ENCODE data around the gene IL17D. TPM values are rescaled to one million over a fixed set of nuclear protein-coding genes. Genes with fewer than 3 reads are reported as not detected.

Gene IL17D
- total and polyA plus RNA-seq, 2 donors (not counting 3 experiments of a cell fraction or from before 2014, with no cell fraction given): 4.0 to 6.1 TPM

DNA sequence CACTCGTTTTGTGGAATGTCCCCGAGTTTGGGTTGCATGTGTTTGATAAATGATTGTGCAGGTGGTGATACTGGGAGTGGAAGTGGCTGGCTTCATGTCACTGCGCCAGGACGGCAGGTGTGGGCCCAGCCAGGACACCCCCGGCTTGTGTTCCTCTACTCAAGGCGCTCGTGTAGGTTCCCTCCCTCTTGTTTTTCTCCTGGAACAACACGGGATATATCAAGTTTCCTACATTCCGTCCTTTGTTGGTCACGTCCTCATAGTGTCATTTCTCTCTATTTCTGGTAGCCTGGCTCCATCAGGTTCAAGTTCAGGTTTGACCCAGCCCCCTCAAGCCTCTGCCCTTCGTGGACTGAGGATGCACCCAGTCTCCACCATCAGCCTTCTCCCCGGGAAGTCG lies 16.3 kb downstream of the IL17D start:
- peaks cover 16% of the 10 kb centered on the region for H3K4me1 ChIP-seq (ENCODE audit: control insufficient read depth, extremely low read depth, insufficient read depth, low read length)
- no peaks in the 10 kb centered on the region for H3K9me3 ChIP-seq (replicated peaks; ENCODE audit: control insufficient read depth, insufficient read depth, low read length)
- H2AFZ ChIP-seq (ENCODE audit: low read depth, low read length): no peak overlapping the region
- BruUV-seq (replicated peaks): no TSS peak
- ChIA-PET CTCF (no interaction called here), POLR2A (no interaction called here)
- DNase-seq (ENCODE audit: low read depth, low spot score): no peak
- intact Hi-C loops (cut with micrococcal nuclease): no loop called here
- no peaks in the 10 kb centered on the region for H3K27me3 ChIP-seq (ENCODE audit: control insufficient read depth in 2 of 2, insufficient read depth in 2 of 2, low read length in 2 of 2)
- no peak overlapping the region for H3K9ac ChIP-seq (replicated peaks; ENCODE audit: extremely low read depth, insufficient read depth, low read length)
- H3K4me3 ChIP-seq (replicated peaks in 1 of 3; ENCODE audit: insufficient read depth in 1 of 3, low read depth in 1 of 3, low read length in 3 of 3): no peak overlapping the region
- no peak overlapping the region for H3K4me2 ChIP-seq (ENCODE audit: insufficient read depth, low read length)
- no peak overlapping the region for H3K27ac ChIP-seq (ENCODE audit: insufficient read depth, low read depth, low read length)
- TF ChIP-seq POLR2AphosphoS5 (IDR thresholded peaks at IDR 0.05; ENCODE audit: insufficient read depth, low read depth, low read length): no peak
- no peak for TF ChIP-seq GATA2 (IDR thresholded peaks at IDR 0.05; ENCODE audit: insufficient read depth, insufficient read length, low read depth, low read length)
- TF ChIP-seq, protein P1, sequence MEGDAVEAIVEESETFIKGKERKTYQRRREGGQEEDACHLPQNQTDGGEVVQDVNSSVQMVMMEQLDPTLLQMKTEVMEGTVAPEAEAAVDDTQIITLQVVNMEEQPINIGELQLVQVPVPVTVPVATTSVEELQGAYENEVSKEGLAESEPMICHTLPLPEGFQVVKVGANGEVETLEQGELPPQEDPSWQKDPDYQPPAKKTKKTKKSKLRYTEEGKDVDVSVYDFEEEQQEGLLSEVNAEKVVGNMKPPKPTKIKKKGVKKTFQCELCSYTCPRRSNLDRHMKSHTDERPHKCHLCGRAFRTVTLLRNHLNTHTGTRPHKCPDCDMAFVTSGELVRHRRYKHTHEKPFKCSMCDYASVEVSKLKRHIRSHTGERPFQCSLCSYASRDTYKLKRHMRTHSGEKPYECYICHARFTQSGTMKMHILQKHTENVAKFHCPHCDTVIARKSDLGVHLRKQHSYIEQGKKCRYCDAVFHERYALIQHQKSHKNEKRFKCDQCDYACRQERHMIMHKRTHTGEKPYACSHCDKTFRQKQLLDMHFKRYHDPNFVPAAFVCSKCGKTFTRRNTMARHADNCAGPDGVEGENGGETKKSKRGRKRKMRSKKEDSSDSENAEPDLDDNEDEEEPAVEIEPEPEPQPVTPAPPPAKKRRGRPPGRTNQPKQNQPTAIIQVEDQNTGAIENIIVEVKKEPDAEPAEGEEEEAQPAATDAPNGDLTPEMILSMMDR (IDR thresholded peaks at IDR 0.05; ENCODE audit: extremely low read depth in 1 of 2, insufficient read depth in 1 of 2, low read depth in 1 of 2, low read length in 2 of 2): no peak
- no peak for TF ChIP-seq EZH2 (IDR thresholded peaks at IDR 0.05; ENCODE audit: borderline replicate concordance, low read depth, low read length, severe bottlenecking)
- TF ChIP-seq MYC (IDR thresholded peaks at IDR 0.05; ENCODE audit: low read depth, low read length): no peak
- TF ChIP-seq, protein P2, sequence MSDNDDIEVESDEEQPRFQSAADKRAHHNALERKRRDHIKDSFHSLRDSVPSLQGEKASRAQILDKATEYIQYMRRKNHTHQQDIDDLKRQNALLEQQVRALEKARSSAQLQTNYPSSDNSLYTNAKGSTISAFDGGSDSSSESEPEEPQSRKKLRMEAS (IDR thresholded peaks at IDR 0.05; ENCODE audit: insufficient read depth, insufficient read length): no peak
- H3K36me3 ChIP-seq (ENCODE audit: control insufficient read depth in 2 of 2, extremely low read depth in 1 of 2, insufficient read depth in 2 of 2, low read length in 2 of 2): no peaks in the 10 kb centered on the region
- H4K20me1 ChIP-seq (replicated peaks; ENCODE audit: control insufficient read depth, extremely low read depth, insufficient read depth, low read length): no peaks in the 10 kb centered on the region
- no peaks in the 10 kb centered on the region for H3K9me1 ChIP-seq (replicated peaks; ENCODE audit: control insufficient read depth, extremely low read depth, insufficient read depth, low read length)
- no peak for FAIRE-seq
- no peaks in the 10 kb centered on the region for H3K79me2 ChIP-seq (ENCODE audit: control insufficient read depth, insufficient read depth, low read length)
- dilution Hi-C loops (cut with MboI; ENCODE audit: extremely low pct_ligation_motif_present, low sequenced_read_pairs): no loop called here
